Measurements from ENCODE around the gene ITPR1.

Gene ITPR1

GRCh38 chr3:4748701-4749378 is 255.7 kb downstream of the ITPR1 start:
- ATAC-seq: no peak
- TF ChIP-seq BACH2 (CRISPR knock-in tag; IDR thresholded peaks at IDR 0.05; ENCODE audit: borderline replicate concordance) (no peak), ZFP30 (CRISPR knock-in tag; IDR thresholded peaks at IDR 0.05) (no peak), TCF4 (CRISPR knock-in tag; IDR thresholded peaks at IDR 0.05; ENCODE audit: borderline replicate concordance) (no peak), ESRRG (CRISPR knock-in tag; IDR thresholded peaks at IDR 0.05) (no peak), PATZ1 (CRISPR knock-in tag; IDR thresholded peaks at IDR 0.05; ENCODE audit: borderline replicate concordance) (no peak), RARB (CRISPR knock-in tag; IDR thresholded peaks at IDR 0.05) (no peak), ARNTL (CRISPR knock-in tag; IDR thresholded peaks at IDR 0.05; ENCODE audit: borderline replicate concordance, low read depth) (no peak), ISL1 (CRISPR knock-in tag; IDR thresholded peaks at IDR 0.05) (no peak), ZFP3 (CRISPR knock-in tag; IDR thresholded peaks at IDR 0.05) (no peak)
- TF ChIP-seq, protein P1, sequence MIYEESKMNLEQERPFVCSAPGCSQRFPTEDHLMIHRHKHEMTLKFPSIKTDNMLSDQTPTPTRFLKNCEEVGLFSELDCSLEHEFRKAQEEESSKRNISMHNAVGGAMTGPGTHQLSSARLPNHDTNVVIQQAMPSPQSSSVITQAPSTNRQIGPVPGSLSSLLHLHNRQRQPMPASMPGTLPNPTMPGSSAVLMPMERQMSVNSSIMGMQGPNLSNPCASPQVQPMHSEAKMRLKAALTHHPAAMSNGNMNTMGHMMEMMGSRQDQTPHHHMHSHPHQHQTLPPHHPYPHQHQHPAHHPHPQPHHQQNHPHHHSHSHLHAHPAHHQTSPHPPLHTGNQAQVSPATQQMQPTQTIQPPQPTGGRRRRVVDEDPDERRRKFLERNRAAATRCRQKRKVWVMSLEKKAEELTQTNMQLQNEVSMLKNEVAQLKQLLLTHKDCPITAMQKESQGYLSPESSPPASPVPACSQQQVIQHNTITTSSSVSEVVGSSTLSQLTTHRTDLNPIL (CRISPR knock-in tag; IDR thresholded peaks at IDR 0.05; ENCODE audit: low read depth): no peak
- TF ChIP-seq, protein P2, sequence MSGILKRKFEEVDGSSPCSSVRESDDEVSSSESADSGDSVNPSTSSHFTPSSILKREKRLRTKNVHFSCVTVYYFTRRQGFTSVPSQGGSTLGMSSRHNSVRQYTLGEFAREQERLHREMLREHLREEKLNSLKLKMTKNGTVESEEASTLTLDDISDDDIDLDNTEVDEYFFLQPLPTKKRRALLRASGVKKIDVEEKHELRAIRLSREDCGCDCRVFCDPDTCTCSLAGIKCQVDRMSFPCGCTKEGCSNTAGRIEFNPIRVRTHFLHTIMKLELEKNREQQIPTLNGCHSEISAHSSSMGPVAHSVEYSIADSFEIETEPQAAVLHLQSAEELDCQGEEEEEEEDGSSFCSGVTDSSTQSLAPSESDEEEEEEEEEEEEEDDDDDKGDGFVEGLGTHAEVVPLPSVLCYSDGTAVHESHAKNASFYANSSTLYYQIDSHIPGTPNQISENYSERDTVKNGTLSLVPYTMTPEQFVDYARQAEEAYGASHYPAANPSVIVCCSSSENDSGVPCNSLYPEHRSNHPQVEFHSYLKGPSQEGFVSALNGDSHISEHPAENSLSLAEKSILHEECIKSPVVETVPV (CRISPR knock-in tag; IDR thresholded peaks at IDR 0.05): no peak

DNA sequence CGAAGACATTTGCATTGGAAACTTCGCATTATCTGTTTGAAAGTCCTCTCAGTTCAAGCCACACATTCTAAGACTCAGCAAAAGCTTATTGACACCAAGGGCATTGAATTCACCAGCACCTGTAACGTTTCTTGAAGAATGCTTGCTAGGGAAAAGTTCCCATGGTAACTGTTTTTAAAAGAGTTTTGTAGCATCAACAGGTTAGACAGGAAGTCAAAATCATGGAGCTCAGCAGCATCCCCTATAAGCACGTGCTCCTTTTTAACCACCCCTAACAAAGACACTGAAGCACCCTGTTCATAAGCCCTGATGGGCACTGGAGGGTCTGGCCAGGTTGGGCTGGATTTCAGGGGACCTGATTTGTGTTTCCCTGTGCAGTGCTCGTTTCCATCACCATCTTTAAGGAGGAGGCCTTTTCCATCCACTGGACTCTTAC is 256.4 kb downstream of the ITPR1 start:
- ATAC-seq: no peak
- TF ChIP-seq ISL1 (CRISPR knock-in tag; IDR thresholded peaks at IDR 0.05) (no peak), ZNF565 (CRISPR knock-in tag; conservative IDR thresholded peaks at IDR 0.05; ENCODE audit: low read depth) (no peak), ZFP3 (CRISPR knock-in tag; IDR thresholded peaks at IDR 0.05) (no peak), PPARA (CRISPR knock-in tag; IDR thresholded peaks at IDR 0.05; ENCODE audit: borderline replicate concordance) (no peak), PATZ1 (CRISPR knock-in tag; IDR thresholded peaks at IDR 0.05; ENCODE audit: borderline replicate concordance) (no peak), ZNF70 (CRISPR knock-in tag; IDR thresholded peaks at IDR 0.05) (no peak), RARB (CRISPR knock-in tag; IDR thresholded peaks at IDR 0.05) (no peak), CSDC2 (CRISPR knock-in tag; IDR thresholded peaks at IDR 0.05) (no peak), ZFP30 (CRISPR knock-in tag; IDR thresholded peaks at IDR 0.05) (no peak), GLIS3 (CRISPR knock-in tag; IDR thresholded peaks at IDR 0.05) (no peak), ARNTL (CRISPR knock-in tag; IDR thresholded peaks at IDR 0.05; ENCODE audit: borderline replicate concordance, low read depth) (no peak)
- TF ChIP-seq, protein P2 (CRISPR knock-in tag; IDR thresholded peaks at IDR 0.05): no peak
- TF ChIP-seq, protein P3, sequence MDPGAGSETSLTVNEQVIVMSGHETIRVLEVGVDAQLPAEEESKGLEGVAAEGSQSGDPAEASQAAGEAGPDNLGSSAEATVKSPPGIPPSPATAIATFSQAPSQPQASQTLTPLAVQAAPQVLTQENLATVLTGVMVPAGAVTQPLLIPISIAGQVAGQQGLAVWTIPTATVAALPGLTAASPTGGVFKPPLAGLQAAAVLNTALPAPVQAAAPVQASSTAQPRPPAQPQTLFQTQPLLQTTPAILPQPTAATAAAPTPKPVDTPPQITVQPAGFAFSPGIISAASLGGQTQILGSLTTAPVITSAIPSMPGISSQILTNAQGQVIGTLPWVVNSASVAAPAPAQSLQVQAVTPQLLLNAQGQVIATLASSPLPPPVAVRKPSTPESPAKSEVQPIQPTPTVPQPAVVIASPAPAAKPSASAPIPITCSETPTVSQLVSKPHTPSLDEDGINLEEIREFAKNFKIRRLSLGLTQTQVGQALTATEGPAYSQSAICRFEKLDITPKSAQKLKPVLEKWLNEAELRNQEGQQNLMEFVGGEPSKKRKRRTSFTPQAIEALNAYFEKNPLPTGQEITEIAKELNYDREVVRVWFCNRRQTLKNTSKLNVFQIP (CRISPR knock-in tag; IDR thresholded peaks at IDR 0.05; ENCODE audit: borderline replicate concordance, low read depth): no peak

DNA sequence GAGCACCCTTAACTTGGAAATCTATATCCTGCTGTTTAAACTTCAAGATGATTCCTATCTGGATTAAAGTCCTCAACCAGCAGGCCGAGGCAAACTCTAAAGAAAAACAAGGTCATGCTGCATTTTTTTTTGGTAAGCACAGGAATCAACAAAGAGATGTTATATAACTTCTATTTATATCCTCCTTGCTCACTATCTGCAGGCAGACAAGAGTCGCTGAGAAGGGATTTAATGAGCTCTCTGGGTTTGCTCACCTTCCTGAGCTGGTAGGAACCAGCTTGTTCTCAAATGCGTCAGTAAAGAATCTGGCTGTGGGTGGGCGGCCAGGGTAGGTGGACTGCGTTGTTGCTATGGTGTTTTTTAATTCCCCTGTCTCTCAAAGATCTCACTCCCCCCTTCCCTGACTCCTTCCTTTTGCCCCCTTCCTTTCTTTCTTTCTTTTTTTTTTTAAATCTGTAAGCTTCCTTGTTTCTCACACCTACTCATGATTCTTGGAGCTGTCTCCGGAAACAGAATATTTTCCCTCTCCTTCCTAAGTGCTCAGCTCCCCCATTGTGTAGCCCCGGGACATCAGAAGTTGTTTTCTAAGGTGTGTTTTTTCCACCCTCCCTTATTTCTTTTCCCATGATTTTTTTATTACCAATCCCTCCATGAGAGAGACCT is 257.3 kb downstream of the ITPR1 start:
- no peak for TF ChIP-seq PPARA (CRISPR knock-in tag; IDR thresholded peaks at IDR 0.05; ENCODE audit: borderline replicate concordance)
- no peak for TF ChIP-seq SNAI2 (CRISPR knock-in tag; IDR thresholded peaks at IDR 0.05)
- no peak for TF ChIP-seq ZNF8 (CRISPR knock-in tag; IDR thresholded peaks at IDR 0.05)
- TF ChIP-seq, protein P3 (CRISPR knock-in tag; IDR thresholded peaks at IDR 0.05; ENCODE audit: borderline replicate concordance, low read depth): no peak
- TF ChIP-seq, protein P1 (CRISPR knock-in tag; IDR thresholded peaks at IDR 0.05; ENCODE audit: low read depth): no peak
- peak; percentile 81 for ATAC-seq

Measured in SK-N-SH treated with all-trans-retinoic acid at 6 μM for 48 hours (cell line).